Fibroblast of lung (primary cell): ENCODE results near the gene ZNRF3.

Source experiments
- CTCF ChIP-seq, 2 donors: IDR thresholded peaks in 1 of 2; conservative IDR thresholded peaks in 1 of 2; 1 replicate in 1 of 2; 2 replicates in 1 of 2; pipeline ENCODE4 v1.5.1; 2011 to 2012; ENCODE audit warnings: low read length in 2 of 2, control low read depth in 1 of 2, inconsistent platforms in 1 of 2, low read depth in 1 of 2, mild to moderate bottlenecking in 1 of 2
- EZH2 ChIP-seq: IDR thresholded peaks from 2 replicates; pipeline ENCODE4 v1.5.1; 2012; ENCODE audit warnings: low read length, control low read depth, mild to moderate bottlenecking; ENCODE audit errors: missing control alignments

- TF ChIP-seq CTCF (conservative IDR thresholded peaks at IDR 0.05 in 1 of 2, IDR thresholded peaks at IDR 0.05 in 1 of 2; ENCODE audit: low read depth in 1 of 2, low read length in 2 of 2): no peak
- no peak for TF ChIP-seq EZH2
Measured at GRCh38 chr22:28882545-28882877, 861 bp upstream of the ZNRF3 start.
